ENCODE results near the gene GALNT12.

DNA sequence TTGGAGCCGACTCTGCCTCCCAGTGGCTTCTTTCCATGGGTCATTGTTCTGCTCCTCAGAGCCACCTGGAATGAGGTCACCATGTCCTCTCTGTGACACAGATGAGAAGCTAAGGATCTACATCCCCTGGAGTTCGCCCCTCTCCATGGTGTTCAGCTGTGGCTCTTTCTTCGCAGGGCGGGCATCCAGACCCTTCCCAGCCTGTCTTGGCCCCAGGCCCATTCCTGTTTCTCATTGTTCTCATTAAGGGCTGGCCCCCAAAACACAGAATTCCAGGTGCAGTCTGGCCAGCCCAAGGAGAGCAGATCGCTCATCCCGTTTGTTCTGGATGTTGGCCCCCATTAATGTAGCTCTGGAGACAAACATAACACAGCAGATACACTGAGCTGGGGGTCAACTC lies 69.8 kb downstream of the GALNT12 start:
- TF ChIP-seq, protein P1, sequence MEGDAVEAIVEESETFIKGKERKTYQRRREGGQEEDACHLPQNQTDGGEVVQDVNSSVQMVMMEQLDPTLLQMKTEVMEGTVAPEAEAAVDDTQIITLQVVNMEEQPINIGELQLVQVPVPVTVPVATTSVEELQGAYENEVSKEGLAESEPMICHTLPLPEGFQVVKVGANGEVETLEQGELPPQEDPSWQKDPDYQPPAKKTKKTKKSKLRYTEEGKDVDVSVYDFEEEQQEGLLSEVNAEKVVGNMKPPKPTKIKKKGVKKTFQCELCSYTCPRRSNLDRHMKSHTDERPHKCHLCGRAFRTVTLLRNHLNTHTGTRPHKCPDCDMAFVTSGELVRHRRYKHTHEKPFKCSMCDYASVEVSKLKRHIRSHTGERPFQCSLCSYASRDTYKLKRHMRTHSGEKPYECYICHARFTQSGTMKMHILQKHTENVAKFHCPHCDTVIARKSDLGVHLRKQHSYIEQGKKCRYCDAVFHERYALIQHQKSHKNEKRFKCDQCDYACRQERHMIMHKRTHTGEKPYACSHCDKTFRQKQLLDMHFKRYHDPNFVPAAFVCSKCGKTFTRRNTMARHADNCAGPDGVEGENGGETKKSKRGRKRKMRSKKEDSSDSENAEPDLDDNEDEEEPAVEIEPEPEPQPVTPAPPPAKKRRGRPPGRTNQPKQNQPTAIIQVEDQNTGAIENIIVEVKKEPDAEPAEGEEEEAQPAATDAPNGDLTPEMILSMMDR (IDR thresholded peaks at IDR 0.05 in 2 of 3, conservative IDR thresholded peaks at IDR 0.05 in 1 of 3; ENCODE audit: borderline replicate concordance in 1 of 3, insufficient read depth in 1 of 3, low read depth in 2 of 3, low read length in 2 of 3), result no peak
- TF ChIP-seq RAD21 (IDR thresholded peaks at IDR 0.05; ENCODE audit: low read depth) (no peak), ZNF274 (IDR thresholded peaks at IDR 0.05; ENCODE audit: low read depth, low read length) (no peak), POLR2A (IDR thresholded peaks at IDR 0.05; ENCODE audit: borderline replicate concordance, extremely low read depth, insufficient read depth, insufficient read length) (no peak), EZH2 (IDR thresholded peaks at IDR 0.05) (no peak), POLR2AphosphoS5 (IDR thresholded peaks at IDR 0.05; ENCODE audit: low read depth, low read length) (no peak), SRF (IDR thresholded peaks at IDR 0.05; ENCODE audit: low read depth) (no peak), CEBPB (IDR thresholded peaks at IDR 0.05; ENCODE audit: low read depth) (no peak), ZFX (IDR thresholded peaks at IDR 0.05) (no peak)
- TF ChIP-seq, protein P2, sequence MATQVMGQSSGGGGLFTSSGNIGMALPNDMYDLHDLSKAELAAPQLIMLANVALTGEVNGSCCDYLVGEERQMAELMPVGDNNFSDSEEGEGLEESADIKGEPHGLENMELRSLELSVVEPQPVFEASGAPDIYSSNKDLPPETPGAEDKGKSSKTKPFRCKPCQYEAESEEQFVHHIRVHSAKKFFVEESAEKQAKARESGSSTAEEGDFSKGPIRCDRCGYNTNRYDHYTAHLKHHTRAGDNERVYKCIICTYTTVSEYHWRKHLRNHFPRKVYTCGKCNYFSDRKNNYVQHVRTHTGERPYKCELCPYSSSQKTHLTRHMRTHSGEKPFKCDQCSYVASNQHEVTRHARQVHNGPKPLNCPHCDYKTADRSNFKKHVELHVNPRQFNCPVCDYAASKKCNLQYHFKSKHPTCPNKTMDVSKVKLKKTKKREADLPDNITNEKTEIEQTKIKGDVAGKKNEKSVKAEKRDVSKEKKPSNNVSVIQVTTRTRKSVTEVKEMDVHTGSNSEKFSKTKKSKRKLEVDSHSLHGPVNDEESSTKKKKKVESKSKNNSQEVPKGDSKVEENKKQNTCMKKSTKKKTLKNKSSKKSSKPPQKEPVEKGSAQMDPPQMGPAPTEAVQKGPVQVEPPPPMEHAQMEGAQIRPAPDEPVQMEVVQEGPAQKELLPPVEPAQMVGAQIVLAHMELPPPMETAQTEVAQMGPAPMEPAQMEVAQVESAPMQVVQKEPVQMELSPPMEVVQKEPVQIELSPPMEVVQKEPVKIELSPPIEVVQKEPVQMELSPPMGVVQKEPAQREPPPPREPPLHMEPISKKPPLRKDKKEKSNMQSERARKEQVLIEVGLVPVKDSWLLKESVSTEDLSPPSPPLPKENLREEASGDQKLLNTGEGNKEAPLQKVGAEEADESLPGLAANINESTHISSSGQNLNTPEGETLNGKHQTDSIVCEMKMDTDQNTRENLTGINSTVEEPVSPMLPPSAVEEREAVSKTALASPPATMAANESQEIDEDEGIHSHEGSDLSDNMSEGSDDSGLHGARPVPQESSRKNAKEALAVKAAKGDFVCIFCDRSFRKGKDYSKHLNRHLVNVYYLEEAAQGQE (IDR thresholded peaks at IDR 0.05; ENCODE audit: low read depth), result no peak
- TF ChIP-seq, protein P3, sequence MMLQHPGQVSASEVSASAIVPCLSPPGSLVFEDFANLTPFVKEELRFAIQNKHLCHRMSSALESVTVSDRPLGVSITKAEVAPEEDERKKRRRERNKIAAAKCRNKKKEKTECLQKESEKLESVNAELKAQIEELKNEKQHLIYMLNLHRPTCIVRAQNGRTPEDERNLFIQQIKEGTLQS (IDR thresholded peaks at IDR 0.05), result no peak
